ENCODE results near the gene USP47. TPM values are rescaled to one million over a fixed set of nuclear protein-coding genes. Genes with fewer than 3 reads are reported as not detected.

The USP47 gene
- total RNA-seq, 1 donor from 2014 or later = 46.1 TPM

DNA sequence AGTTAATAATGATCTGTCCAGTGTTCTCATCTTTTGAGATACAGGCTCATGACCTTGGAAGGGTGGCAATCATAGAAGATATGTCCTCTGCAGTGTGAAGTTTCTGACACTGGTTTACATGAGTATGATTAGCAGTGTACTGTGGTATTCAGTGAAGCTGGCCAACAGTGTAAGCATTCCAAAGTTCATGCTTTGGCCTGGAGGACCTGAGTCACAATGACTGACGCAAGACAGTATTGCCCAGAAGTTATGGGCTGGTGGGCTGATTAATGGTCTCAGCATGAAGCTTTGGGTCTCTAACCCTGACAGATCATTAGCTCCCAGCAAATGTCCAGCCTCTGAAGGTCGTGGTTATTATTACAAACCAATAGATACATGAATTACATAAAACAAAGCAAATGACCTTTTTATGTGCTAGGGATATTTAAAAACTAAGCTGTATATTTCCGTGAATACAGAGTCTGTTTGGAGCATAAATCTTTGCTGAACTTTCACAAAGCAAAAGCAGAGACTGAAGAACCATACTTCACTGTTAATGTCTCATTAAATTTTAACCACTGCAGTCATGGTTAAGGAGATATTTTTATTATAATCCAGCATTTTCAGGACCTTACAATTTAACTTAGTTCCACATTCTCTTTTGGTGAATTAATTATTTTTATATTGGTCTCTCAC, 28.3 kb upstream of the USP47 start:
- Mint-ChIP-seq H3K36me3 (ENCODE audit: unreplicated experiment) (no peaks in the 10 kb centered on the region), H3K4me1 (ENCODE audit: unreplicated experiment) (peaks cover 10% of the 10 kb centered on the region), H3K9me3 (ENCODE audit: unreplicated experiment) (no peaks in the 10 kb centered on the region), H3K27ac (ENCODE audit: unreplicated experiment) (peak overlapping the region; percentile 65), H3K27me3 (ENCODE audit: unreplicated experiment) (no peaks in the 10 kb centered on the region), H3K4me3 (ENCODE audit: unreplicated experiment) (no peak overlapping the region)
- TF ChIP-seq, protein P1, sequence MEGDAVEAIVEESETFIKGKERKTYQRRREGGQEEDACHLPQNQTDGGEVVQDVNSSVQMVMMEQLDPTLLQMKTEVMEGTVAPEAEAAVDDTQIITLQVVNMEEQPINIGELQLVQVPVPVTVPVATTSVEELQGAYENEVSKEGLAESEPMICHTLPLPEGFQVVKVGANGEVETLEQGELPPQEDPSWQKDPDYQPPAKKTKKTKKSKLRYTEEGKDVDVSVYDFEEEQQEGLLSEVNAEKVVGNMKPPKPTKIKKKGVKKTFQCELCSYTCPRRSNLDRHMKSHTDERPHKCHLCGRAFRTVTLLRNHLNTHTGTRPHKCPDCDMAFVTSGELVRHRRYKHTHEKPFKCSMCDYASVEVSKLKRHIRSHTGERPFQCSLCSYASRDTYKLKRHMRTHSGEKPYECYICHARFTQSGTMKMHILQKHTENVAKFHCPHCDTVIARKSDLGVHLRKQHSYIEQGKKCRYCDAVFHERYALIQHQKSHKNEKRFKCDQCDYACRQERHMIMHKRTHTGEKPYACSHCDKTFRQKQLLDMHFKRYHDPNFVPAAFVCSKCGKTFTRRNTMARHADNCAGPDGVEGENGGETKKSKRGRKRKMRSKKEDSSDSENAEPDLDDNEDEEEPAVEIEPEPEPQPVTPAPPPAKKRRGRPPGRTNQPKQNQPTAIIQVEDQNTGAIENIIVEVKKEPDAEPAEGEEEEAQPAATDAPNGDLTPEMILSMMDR (IDR thresholded peaks at IDR 0.05) = no peak
- no peak for DNase-seq (ENCODE audit: extremely low spot score, unreplicated experiment)

- TF ChIP-seq, protein P1 (IDR thresholded peaks at IDR 0.05) = no peak
- Mint-ChIP-seq H3K36me3 (ENCODE audit: unreplicated experiment) (no peaks in the 10 kb centered on the region), H3K27ac (ENCODE audit: unreplicated experiment) (no peak overlapping the region), H3K4me1 (ENCODE audit: unreplicated experiment) (peaks cover 10% of the 10 kb centered on the region), H3K27me3 (ENCODE audit: unreplicated experiment) (no peaks in the 10 kb centered on the region), H3K4me3 (ENCODE audit: unreplicated experiment) (no peak overlapping the region), H3K9me3 (ENCODE audit: unreplicated experiment) (no peaks in the 10 kb centered on the region)
- no peak for DNase-seq (ENCODE audit: extremely low spot score, unreplicated experiment)
Observed at GRCh38 chr11:11814614-11815452, 26.9 kb upstream of the USP47 start.

DNA sequence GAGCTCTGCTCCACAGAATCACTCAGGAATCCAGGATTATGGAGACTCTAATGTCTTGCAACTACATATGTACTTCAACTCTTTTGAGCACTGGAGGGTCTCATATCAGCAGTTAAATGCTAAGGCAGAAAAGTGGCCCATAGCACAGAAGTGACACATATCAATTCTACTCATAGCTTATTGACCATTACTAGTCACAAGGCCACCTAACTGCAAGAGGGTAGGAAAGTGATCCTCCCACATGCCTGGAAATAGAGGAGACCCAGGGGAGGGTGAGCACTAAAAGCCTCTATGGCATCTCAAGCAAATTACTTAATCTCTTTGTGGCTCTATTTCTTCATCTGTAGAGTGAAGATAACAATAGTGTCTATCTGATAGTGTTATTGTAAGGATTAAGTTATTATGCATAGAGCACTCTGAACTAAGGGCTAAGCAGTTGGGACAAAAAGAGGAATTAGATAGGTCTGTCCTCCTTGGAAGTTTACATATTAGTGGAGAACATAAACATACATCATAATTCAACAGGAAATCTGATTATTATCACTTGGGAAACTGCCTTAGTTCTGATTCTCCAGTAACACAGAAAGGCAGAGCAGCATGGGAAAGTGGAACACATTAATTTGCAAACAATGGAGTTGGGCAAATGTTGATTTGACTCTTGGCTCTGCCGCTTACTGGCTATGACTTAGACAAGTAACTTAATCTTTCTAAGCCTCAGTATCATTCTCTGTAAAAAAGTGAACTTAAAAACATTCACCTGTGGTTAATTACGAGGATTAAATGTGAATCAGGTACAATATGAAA, 25.1 kb upstream of the USP47 start:
- Mint-ChIP-seq H3K4me1 (ENCODE audit: unreplicated experiment) (peaks cover 10% of the 10 kb centered on the region), H3K4me3 (ENCODE audit: unreplicated experiment) (no peak overlapping the region), H3K27me3 (ENCODE audit: unreplicated experiment) (no peaks in the 10 kb centered on the region), H3K9me3 (ENCODE audit: unreplicated experiment) (no peaks in the 10 kb centered on the region), H3K36me3 (ENCODE audit: unreplicated experiment) (no peaks in the 10 kb centered on the region), H3K27ac (ENCODE audit: unreplicated experiment) (no peak overlapping the region)
- no peak for DNase-seq (ENCODE audit: extremely low spot score, unreplicated experiment)
- TF ChIP-seq, protein P1 (IDR thresholded peaks at IDR 0.05) = no peak

DNA sequence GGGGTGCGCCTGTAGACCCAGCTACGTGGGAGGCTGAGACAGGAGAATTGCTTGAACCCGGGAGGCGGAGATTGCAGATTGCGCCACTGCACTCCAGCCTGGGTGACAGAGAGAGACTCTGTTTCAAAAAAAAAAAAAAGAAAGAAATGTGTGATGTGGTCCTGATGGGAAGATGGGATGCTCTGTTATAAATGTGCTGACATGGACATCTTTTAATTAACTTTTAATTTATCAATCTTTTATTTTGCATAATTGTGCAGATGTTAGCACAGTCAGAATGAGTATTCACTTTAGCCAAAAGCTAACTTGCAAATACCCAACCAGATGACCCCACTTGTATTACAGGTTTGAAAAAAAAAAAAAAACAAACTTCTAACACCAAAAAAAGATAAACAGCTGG, 23.8 kb upstream of the USP47 start:
- TF ChIP-seq, protein P1 (IDR thresholded peaks at IDR 0.05) = no peak
- Mint-ChIP-seq H3K9me3 (ENCODE audit: unreplicated experiment) (no peaks in the 10 kb centered on the region), H3K27me3 (ENCODE audit: unreplicated experiment) (no peaks in the 10 kb centered on the region), H3K27ac (ENCODE audit: unreplicated experiment) (no peak overlapping the region), H3K4me3 (ENCODE audit: unreplicated experiment) (no peak overlapping the region), H3K36me3 (ENCODE audit: unreplicated experiment) (no peaks in the 10 kb centered on the region), H3K4me1 (ENCODE audit: unreplicated experiment) (peaks cover 5% of the 10 kb centered on the region)
- DNase-seq (ENCODE audit: extremely low spot score, unreplicated experiment) = no peak
